Measurements from ENCODE around the gene MFAP3. TPM values are rescaled to one million over a fixed set of nuclear protein-coding genes. Genes with fewer than 3 reads are reported as not detected.

Gene MFAP3
- total and polyA plus RNA-seq, 7 donors, result 8.2 to 45.5 (median 23.0) TPM

DNA sequence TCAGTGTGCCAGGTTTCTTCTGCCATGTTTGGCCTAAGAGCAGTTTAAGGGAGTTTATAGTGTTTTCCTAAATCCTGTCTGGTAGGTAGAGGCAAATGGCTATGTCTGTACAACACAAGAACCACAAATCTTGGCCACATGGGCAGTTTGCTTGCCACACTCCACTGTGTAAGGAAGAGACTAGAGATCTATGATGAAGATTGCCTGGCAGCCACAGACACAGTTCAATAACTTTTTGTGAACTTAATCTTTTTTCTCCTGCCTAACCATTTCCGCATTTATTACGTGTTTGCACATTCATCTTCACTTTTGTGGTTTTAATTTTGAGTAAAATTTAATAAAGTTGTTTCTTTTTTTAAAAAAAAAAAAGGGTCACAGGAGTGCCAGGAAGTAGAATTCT, 5.8 kb downstream of the MFAP3 start:
- Histone ChIP-seq H3K27me3 (ENCODE audit: insufficient read depth in 3 of 3, low read length in 2 of 3) (no peaks in the 10 kb centered on the region), H3K9me3 (no peaks in the 10 kb centered on the region), H3K4me3 (no peak overlapping the region), H3K4me1 (peaks cover 42% of the 10 kb centered on the region), H3K36me3 (ENCODE audit: insufficient read depth in 1 of 2, low read depth in 1 of 2) (peaks cover 0 to 4% of the 10 kb centered on the region in 2 donors), H3K27ac (no peak overlapping the region)
- WGBS, 3 donors, result 90 to 97% (median 95%) methylated on average over 2 of the region's 2 CpGs
- DNase-seq (no peak), ATAC-seq (no peak)
- TF ChIP-seq, protein P1, sequence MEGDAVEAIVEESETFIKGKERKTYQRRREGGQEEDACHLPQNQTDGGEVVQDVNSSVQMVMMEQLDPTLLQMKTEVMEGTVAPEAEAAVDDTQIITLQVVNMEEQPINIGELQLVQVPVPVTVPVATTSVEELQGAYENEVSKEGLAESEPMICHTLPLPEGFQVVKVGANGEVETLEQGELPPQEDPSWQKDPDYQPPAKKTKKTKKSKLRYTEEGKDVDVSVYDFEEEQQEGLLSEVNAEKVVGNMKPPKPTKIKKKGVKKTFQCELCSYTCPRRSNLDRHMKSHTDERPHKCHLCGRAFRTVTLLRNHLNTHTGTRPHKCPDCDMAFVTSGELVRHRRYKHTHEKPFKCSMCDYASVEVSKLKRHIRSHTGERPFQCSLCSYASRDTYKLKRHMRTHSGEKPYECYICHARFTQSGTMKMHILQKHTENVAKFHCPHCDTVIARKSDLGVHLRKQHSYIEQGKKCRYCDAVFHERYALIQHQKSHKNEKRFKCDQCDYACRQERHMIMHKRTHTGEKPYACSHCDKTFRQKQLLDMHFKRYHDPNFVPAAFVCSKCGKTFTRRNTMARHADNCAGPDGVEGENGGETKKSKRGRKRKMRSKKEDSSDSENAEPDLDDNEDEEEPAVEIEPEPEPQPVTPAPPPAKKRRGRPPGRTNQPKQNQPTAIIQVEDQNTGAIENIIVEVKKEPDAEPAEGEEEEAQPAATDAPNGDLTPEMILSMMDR (IDR thresholded peaks at IDR 0.05), result no peak
- intact Hi-C loops (cut with DNase I), result no loop called here

DNA sequence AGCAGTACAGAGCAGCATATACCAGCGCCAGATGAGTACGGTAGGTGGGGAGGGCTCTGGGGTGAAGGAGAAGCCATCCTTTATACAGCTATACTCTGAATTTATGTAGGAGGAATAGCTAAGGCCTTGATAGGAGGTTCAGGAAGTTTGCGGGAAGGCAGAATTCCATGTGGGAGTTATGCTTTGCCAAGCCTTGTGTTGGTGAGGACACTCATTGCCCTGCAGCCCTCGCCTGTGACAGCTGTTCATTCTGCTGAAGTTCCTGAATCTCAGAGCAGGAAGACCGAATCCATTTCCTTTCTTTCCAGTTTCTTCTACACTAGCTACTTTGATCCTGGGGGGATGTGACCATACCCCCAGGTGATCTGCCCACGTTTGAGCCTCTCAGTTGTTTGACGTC, 7.7 kb downstream of the MFAP3 start:
- H3K4me3 ChIP-seq, result no peak overlapping the region
- no peaks in the 10 kb centered on the region for H3K9me3 ChIP-seq
- no peak overlapping the region for H3K27ac ChIP-seq
- peaks cover 5 to 22% of the 10 kb centered on the region in 2 donors for H3K36me3 ChIP-seq (ENCODE audit: insufficient read depth in 1 of 2, low read depth in 1 of 2)
- no peak for ATAC-seq
- no peak for DNase-seq
- intact Hi-C loops (cut with DNase I), result no loop called here
- H3K27me3 ChIP-seq (ENCODE audit: insufficient read depth in 3 of 3, low read length in 2 of 3), result no peaks in the 10 kb centered on the region
- TF ChIP-seq, protein P1 (IDR thresholded peaks at IDR 0.05), result no peak
- WGBS, 3 donors, result 52 to 67% (median 65%) methylated on average over 7 of the region's 7 CpGs
- peaks cover 24% of the 10 kb centered on the region for H3K4me1 ChIP-seq

DNA sequence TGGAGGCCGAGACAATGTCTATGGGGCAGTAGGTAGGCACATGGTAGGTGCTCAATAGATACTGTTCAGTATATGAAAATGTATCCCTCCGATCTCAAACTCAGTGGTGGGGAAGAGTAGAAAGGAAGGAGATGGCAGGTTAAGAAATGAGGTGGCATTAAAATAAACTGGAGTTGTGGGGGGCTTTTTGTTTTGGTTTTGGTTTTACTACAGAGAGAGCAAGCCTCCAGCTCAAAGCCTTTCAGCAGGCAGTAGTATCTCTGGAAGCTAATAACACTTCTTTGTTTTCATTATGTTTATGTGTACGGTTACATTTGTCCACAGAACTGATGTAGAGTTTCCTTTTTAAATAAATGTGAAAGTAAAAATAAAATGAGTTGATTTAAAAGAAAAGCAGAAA, 8.6 kb downstream of the MFAP3 start:
- no peak for DNase-seq
- no peak for ATAC-seq
- no peaks in the 10 kb centered on the region for H3K9me3 ChIP-seq
- WGBS, 3 donors, result 91 to 94% (median 94%) methylated on average over 3 of the region's 3 CpGs
- no peaks in the 10 kb centered on the region for H3K27me3 ChIP-seq (ENCODE audit: insufficient read depth in 3 of 3, low read length in 2 of 3)
- H3K36me3 ChIP-seq (ENCODE audit: insufficient read depth in 1 of 2, low read depth in 1 of 2), result peaks cover 5 to 29% of the 10 kb centered on the region in 2 donors
- H3K27ac ChIP-seq, result no peak overlapping the region
- H3K4me1 ChIP-seq, result peaks cover 16% of the 10 kb centered on the region
- H3K4me3 ChIP-seq, result no peak overlapping the region
- TF ChIP-seq, protein P1 (IDR thresholded peaks at IDR 0.05), result no peak
- intact Hi-C loops (cut with DNase I), result no loop called here

DNA sequence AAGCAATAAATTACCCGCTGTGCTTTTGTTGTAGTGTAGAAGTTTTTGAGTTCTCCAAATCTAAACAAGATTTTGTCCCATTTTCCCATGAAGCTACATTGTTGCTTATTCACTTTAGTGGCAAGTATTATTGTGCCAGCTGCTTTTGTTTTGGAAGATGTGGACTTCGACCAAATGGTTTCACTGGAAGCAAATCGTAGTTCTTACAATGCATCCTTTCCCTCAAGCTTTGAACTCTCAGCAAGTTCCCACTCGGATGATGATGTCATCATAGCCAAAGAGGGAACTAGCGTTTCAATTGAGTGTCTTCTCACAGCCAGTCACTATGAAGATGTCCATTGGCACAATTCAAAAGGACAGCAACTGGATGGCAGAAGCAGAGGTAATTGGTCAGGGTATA, 10.9 kb downstream of the MFAP3 start:
- DNase-seq (no peak), ATAC-seq (no peak)
- Histone ChIP-seq H3K36me3 (ENCODE audit: insufficient read depth in 1 of 2, low read depth in 1 of 2) (peaks cover 12 to 52% of the 10 kb centered on the region in 2 donors), H3K27me3 (ENCODE audit: insufficient read depth in 3 of 3, low read length in 2 of 3) (no peaks in the 10 kb centered on the region), H3K4me3 (no peak overlapping the region), H3K4me1 (peaks cover 10% of the 10 kb centered on the region), H3K27ac (no peak overlapping the region), H3K9me3 (no peaks in the 10 kb centered on the region)
- TF ChIP-seq, protein P1 (IDR thresholded peaks at IDR 0.05), result no peak
- WGBS, 3 donors, result 47 to 67% (median 52%) methylated on average over 5 of the region's 5 CpGs
- intact Hi-C loops (cut with DNase I), result no loop called here

DNA sequence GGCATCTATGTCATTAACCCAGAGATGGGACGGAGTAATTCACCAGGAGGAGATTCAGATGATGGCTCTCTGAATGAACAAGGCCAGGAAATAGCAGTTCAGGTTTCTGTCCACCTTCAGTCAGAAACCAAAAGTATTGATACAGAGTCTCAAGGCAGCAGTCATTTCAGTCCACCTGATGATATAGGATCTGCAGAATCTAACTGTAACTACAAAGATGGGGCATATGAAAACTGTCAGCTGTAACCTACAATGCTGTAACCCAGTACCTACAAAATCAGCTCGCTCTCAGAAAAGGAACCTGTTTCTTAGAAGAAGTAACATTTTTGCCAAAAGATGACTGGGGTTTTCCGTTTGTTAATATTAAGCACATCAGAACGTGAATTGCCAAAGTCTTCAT, 14.7 kb downstream of the MFAP3 start:
- no peaks in the 10 kb centered on the region for H3K27me3 ChIP-seq (ENCODE audit: insufficient read depth in 3 of 3, low read length in 2 of 3)
- peaks cover 12 to 58% of the 10 kb centered on the region in 2 donors for H3K36me3 ChIP-seq (ENCODE audit: insufficient read depth in 1 of 2, low read depth in 1 of 2)
- no peaks in the 10 kb centered on the region for H3K9me3 ChIP-seq
- DNase-seq (no peak), ATAC-seq (no peak)
- TF ChIP-seq, protein P1 (IDR thresholded peaks at IDR 0.05), result no peak
- H3K4me1 ChIP-seq, result peaks cover 10% of the 10 kb centered on the region
- WGBS, 3 donors, result 84 to 90% (median 85%) methylated on average over 4 of the region's 4 CpGs
- H3K27ac ChIP-seq, result no peak overlapping the region
- intact Hi-C loops (cut with DNase I), result no loop called here
- H3K4me3 ChIP-seq, result no peak overlapping the region
